DOHH2 (cell line): ENCODE measurements around the gene GNAO1.

ENCODE experiments used
- EZH2phosphoT487 ChIP-seq: fragments of 200-600 bp; sonication (generic); IDR thresholded peaks from 2 replicates; pipeline ENCODE4 v1.6.1; 2017; ENCODE audit warnings: borderline replicate concordance, mild to moderate bottlenecking, antibody characterized with exemption, low read length, moderate library complexity, mixed read lengths
- TF ChIP-seq, protein P1 (sequence below): fragments of 200-600 bp; sonication (generic); IDR thresholded peaks from one replicate; pipeline ENCODE4 v1.5.1; 2014; ENCODE audit warnings: antibody characterized with exemption, mild to moderate bottlenecking, low read depth, low read length; ENCODE audit not compliant: poor library complexity, severe bottlenecking

DNA sequence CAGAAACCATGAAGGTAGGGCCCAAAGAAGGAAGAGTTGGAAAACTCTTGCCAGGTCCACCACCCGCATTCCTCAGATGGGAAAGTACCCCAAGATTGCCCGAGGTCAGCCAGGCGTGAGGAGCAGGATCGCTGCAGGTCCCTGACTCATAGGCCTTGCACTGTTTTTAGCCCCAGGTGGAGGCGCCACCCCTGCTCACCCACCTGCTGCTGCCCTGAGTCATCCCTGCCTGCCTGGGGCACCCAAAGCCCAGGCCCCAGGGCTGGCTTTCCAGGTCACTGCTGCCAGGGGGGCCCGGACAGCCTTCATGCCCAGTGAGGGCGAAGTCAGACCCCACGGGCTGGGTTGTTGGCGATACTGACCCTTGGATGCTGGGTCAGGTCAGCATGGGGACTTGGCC lies 133.1 kb downstream of the GNAO1 start:
- TF ChIP-seq, protein P1, sequence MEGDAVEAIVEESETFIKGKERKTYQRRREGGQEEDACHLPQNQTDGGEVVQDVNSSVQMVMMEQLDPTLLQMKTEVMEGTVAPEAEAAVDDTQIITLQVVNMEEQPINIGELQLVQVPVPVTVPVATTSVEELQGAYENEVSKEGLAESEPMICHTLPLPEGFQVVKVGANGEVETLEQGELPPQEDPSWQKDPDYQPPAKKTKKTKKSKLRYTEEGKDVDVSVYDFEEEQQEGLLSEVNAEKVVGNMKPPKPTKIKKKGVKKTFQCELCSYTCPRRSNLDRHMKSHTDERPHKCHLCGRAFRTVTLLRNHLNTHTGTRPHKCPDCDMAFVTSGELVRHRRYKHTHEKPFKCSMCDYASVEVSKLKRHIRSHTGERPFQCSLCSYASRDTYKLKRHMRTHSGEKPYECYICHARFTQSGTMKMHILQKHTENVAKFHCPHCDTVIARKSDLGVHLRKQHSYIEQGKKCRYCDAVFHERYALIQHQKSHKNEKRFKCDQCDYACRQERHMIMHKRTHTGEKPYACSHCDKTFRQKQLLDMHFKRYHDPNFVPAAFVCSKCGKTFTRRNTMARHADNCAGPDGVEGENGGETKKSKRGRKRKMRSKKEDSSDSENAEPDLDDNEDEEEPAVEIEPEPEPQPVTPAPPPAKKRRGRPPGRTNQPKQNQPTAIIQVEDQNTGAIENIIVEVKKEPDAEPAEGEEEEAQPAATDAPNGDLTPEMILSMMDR = no peak
- TF ChIP-seq EZH2phosphoT487 = no peak
